Endometrial microvascular endothelial cells (primary cell): Measurements from ENCODE around the gene APPL1. TPM values are rescaled to one million over a fixed set of nuclear protein-coding genes. Genes with fewer than 3 reads are reported as not detected.

Experiments
- in situ Hi-C: cut with HindIII; loops from 2 replicates; pipeline ENCODE4 v1.10.0; 2017; ENCODE audit warnings: low sequenced_read_pairs, low pct_unique_long_range_greater_than_20kb; ENCODE audit errors: inconsistent ontology term
- total RNA-seq: library from RNA; depleted of rRNA; stranded (reverse); fragments of >200 nt; gene quantifications from one replicate; pipeline ENCODE4 v1.2.3, GENCODE V29; 2015; ENCODE audit errors: inconsistent ontology term

Gene APPL1, protein sequence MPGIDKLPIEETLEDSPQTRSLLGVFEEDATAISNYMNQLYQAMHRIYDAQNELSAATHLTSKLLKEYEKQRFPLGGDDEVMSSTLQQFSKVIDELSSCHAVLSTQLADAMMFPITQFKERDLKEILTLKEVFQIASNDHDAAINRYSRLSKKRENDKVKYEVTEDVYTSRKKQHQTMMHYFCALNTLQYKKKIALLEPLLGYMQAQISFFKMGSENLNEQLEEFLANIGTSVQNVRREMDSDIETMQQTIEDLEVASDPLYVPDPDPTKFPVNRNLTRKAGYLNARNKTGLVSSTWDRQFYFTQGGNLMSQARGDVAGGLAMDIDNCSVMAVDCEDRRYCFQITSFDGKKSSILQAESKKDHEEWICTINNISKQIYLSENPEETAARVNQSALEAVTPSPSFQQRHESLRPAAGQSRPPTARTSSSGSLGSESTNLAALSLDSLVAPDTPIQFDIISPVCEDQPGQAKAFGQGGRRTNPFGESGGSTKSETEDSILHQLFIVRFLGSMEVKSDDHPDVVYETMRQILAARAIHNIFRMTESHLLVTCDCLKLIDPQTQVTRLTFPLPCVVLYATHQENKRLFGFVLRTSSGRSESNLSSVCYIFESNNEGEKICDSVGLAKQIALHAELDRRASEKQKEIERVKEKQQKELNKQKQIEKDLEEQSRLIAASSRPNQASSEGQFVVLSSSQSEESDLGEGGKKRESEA
- 31.9 TPM for total RNA-seq

DNA sequence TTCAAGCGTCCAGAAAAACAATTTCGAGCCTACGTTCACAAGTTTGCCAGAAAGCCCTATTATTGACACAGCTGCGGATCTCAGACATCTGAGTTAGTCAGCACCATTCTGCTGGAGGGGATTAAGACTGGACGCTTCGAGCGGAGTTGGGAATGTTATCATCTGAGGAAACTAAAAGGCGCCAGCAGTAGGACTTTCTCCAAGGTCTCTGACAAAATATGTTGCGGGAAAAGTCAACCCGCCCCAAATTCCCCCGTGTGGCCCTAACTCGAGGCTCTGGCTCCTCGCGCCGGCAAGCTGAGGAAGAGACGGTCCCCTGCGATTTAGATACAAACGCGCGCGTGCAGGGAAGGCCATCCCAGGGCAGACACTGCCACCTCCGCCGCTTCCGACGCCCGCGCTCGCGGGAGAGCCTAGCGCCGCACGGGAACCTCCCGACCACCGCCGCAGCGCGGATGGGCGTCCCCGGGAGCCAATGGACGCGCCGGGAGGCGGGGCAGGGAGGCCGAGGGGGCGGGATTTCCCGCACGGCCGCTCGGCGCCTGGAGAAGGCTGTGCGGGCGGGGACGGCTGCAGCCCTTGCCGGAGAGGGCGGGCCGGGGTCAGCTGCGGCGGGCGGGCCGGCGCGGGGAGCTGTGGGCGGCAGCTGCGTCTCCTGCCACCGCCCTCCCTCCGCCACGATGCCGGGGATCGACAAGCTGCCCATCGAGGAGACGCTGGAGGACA, at the start of gene APPL1:
TSS of gene APPL1 (plus strand) at position 526 of the 726 bp plus-strand sequence. CDS start at position 681, 155 bp downstream.
- in situ Hi-C loops: no loop called here

DNA sequence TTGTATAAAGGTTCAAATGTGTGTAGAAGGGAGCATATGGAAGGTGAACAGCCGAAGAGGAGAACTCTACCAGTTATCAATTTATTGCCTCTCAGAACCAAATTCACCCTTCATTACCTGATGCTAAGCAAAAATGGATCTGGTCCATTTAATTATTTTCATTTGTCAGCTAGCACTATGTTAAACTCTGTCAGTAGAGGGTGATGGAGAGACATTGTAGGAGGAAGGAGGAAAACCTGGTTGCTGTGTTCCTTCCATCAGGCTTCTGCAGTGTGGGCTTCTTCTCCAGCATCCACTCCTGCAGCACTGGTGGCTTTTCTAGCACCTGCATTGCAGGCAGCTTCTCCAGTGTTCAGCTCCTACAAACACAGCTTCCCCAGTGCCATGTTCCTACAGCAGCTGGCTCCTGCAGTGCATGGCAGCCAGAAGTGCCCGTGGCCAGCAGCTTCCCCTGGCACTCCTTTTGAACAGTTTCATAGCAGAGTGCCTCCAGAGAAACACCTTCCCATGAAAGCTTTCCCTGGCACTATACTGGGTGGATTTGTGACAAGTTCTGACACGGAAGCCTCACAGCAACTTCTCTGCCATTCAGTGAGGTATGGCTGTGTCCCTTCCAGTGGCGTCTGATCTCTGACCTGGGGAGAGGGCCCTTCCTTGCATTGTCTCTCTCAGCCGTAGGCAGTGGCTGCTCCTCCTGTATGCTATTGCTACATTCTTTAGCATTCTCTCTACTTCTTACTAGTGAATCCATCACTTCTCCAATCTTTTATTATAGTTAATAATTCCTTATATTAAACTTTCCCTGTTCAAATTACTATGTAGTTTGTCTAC, 47.7 kb upstream of the APPL1 start:
- in situ Hi-C loops: no loop called here

DNA sequence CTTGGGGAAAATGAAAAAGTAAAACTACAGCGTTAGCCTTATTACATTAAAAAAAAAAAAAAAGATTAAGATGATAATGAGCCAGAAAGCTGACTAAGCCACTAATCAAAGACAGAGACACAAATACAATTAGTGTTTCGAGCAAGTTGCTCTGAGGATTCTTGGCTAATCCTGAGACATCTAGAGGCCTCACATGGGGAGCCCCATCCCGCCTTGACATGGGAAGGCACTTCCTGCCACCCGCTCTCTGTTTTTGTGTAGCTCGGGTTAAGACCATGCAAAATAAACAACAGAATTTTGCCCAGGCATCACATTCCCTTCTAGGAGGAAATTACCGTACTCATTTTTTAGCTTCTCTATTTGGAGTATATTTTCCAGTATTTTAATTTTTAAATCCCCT, 43.0 kb upstream of the APPL1 start:
- in situ Hi-C loops: no loop called here

DNA sequence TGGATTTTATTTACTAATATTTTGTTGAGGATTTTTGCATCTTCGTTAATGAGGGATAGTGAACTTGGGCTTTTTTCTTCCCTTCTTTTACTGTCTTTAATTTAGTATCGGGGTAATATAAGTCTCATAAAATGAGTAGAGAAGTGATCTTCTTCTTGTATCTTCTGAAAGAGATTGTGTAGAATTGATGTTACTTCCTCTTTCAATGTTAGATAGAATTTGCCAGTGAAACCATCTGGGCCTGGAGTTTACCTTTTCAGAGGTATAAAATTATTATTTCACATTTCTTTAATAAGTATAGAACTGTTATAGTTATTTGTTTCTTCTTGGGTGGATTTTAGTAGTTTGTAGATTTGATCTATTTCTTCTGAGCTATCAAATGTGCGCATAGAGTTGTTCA, 35.5 kb upstream of the APPL1 start:
- in situ Hi-C loops: no loop called here

DNA sequence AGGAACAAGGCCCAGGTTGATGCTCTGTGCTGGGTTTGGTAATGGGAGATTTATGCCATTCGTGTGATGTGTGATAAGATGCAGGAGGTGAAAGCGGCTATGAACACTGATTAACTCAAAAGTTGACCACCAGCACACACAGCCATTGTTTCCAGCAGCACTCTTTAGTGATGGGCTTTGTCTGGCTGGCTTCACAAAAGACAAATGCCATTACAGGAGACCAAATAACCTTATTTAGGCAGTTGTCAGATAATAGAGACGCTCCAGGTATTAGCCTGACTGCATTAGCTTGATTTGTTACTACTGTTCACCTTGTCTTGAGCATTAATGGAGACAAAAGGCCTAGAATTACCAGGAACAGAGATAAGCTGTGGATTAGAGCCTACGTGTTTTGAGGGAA, 32.9 kb upstream of the APPL1 start:
- in situ Hi-C loops: no loop called here

DNA sequence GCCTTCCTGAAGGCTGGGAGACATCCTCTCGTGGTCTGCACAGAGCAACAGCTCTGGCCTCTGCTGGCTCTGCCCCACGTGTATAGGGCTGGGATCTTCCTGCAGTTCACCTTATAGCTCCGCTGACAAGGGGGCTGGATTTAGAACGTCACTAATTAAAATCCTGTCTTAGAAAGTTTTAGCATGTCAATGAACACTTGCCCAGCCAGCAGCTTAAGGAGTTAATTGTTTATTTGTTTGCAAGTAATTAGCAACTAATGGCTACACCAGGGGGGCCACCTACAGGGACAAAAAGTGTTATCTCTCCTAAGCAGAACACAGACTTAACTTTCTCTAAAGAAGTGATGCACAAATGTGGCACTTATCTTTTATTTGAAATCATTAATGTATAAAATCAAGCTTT, 27.6 kb upstream of the APPL1 start, which contains the start of gene HESX1:
TSS of gene HESX1 (minus strand) at position 84 of the 403 bp plus-strand sequence. CDS start at position 24, 60 bp downstream.
- in situ Hi-C loops: no loop called here

DNA sequence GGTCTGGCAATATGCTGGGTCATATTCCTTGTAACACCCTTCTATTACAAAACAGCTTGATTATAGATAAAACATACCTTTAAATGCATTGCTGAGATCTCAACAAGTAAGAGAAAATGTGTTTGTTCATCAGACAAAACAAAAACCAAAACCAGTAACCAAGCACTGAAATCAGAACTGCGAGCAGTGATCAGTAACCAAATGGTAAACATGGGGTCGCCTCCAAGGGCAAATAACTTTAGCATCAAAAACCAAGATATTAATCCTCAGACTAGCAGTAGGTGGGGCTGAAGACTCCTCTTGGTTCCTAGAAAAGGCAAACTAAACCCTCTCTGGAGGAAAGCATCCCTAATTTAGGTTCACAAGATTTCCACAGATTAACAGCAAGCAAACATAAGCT, 21.1 kb upstream of the APPL1 start:
- in situ Hi-C loops: no loop called here

DNA sequence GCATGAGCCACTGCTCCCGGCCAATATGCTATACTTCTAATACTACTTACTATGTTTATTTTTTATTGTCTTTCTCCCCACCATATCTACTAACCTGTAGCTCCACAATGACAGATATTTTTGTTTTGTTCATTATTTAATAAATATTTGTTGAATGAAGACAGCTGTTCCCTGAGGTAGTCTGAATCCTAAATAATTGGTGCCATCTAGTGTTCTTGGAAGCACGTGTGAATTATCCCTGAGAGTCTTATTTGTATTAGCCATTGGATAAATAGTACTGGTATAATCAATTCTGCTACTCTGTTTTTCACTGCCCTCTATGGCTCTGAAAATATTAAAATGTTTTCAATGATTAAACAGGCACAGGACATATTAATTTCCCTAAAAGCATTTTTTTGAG, 5.6 kb upstream of the APPL1 start:
- in situ Hi-C loops: no loop called here

DNA sequence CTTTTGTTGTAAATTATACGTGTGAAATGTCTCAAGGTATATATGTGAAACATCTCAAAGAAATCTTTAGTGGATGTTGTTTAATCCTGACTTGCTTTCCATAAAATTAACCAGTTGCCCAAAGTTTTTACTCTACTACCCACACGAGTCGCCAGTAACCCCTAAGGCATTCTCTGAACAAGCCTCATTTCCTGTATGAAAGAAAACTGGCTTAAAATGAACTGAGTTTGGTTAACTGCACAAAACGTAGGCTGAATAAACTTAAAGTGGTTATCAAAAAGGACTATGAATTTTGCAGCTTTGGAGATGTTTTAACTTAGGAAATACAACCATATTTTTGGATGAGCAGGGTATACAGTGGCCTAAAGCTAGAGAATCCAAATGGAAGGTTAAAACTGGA, 2.7 kb upstream of the APPL1 start:
- in situ Hi-C loops: no loop called here

DNA sequence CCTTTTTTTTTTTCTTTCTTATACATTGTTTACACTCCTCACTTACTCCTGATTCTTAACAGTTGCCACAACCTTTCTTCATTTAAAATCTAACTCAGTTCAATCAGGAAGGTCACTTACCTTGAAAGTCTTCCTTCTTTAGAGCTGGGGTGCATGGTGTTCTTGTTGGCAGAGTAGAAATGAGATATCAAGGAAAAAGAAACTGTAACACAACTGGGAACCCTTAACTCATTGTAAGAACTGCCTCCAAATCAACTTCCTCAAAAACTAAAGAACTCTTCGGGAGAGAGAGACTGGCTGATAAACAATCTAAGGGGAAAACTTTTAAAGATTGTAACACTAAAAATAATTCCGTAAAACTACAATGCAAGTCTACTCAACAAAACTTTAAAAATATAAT, 1.4 kb upstream of the APPL1 start:
- in situ Hi-C loops: no loop called here

DNA sequence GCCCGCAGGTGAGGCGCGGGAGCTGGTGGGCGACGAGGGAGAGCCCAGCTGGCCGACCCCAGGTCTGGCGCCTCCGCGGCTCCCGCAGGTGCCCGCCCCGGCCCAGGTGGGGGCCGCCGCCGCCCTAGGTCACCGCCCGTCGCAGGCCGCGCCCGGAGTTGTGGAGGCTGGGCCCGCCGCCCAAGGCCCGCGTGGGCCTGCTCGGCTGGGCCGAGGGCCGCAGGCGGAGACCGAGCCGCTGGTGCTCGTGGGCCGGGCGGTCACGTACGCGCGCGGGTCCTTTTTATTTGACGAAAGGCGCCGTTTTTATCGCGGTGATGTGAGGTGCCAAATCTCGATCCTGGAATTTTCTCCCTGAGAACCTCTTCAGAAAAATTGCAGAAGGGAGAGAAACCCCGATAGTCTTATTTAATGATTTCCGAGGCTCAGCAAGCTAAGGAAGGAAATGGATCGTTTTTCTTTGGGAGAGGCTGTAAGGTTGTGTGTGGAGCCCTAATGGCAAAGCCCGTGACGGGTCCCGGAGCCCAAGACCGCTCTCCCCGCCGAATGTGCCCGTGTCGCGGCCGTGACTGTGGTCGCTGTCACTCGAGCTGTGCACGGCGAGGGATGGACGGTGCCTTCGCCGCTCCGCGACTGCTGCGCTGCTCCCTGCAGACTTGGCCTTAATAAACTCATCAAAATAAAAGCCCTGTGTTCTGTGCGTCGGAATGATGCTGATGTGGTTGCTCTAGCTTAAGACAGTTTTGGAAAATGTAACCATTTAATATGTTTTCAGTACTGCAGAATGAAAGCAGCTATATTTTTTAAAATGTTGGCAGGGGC, 612 bp downstream of the APPL1 start:
- in situ Hi-C loops: no loop called here

DNA sequence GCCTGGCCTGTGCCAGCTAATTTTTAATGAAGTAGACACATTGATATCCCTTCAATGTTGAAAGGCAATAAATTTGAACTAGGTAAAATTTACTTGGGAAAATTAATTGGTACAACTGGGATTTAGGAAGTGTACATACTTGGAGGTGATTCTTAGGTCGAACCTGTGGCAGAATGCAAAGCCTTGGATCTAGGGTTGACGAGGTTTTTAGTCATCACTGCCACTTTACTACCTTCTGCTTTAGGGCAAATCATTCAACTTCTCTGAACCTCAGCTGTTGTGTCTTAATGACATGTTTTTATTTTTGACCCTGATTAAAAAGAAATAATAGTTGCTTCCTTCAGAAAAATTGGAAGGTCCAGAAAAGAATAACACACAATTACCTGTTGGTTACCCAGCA, 2.5 kb downstream of the APPL1 start:
- in situ Hi-C loops: no loop called here

DNA sequence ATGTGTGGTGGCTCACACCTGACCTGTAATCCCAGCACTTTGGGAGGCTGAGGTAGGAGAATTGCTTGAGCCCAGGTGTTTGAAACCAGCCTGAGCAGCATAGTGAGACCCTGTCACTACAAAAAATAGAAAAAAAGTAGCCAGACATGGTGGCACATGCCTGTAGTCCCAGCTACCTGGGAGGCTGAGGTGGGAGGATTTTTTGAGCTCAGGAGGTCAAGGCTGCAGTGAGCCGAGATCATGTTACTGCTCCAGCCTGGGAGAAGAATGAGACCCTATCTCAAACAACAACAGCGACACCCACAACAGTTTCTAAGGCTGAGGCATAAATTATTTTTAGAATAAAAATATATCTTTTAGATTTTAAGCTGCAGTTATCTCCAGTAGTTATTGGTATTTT, 6.3 kb downstream of the APPL1 start:
- in situ Hi-C loops: no loop called here

DNA sequence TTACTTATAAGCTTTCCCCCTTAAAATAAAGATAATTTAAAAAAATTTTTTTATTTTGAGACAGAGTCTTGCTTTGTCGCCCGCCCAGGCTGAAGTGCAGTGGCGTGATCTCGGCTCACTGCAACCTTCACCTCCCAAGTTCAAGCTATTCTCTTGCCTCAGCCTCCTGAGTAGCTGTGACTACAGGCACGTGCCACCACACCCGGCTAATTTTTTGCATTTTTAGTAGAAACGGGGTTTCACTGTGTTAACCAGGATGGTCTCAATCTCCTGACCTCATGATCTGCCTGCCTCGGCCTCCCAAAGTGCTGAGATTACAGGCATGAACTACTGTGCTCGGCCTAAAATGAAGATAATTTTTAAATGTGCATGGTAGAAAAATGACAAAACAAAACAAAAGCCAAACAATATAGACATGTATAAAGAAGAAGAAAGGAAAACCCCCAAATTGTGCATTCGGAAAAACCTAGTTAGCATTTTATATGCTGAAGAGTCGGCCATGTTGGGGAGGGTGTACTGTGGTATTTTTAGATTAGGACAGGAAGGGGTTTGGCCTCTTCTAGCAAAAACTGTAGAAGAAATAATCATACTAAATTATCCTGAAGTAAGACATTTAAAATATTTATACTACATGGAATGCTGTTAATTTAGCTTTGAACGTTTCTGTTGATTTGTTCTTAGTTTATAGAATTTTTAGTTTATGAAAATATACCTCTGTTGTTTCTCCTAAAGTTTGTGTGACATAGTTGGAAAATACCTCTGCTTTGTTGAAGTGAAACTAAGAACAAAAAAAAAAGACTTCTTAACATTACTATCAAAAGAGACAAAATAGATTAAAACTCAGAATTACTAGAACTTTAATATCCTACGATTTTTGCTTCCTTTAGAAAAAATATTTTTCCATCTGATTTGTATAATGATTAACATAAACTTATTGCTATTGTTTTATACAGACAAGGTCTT, 7.4 kb downstream of the APPL1 start:
- in situ Hi-C loops: no loop called here

DNA sequence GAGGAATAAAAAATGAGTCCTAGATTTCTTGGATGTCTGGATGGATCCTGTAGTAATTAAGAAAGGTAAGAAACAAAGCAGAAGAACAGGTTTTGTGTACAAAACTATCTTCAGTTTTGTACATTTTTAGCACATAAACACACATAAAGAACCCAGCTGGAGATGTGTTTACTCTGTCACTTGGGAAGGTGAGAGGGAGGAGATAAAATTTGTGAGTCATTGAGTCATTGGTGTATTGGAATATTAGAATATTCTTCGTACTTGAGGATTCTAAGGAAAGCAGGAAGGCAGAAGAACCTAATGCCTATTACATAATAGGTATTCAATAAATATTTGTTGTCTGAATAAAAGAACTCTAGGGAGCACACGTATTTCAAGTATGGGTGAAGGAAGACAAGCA, 17.4 kb downstream of the APPL1 start:
- in situ Hi-C loops: no loop called here

DNA sequence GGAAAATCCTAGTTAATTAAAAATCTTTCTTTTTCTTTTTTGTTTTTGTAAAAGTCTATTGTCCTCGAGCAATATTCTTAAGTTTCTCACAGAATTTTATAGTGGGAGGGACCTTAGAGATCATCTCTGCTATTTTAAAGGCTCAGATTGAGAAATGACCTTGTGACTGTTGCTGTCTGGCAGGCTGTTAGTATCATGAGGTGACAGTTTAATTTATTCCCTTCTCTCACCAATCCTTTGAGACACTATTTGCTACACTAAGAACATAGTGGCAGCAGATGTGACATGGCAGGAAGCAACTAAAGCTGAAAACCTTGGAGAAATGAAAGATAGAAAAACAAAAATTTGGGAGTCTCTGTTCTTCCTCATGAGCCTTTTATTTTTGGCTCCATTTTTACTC, 24.9 kb downstream of the APPL1 start:
- in situ Hi-C loops: no loop called here

DNA sequence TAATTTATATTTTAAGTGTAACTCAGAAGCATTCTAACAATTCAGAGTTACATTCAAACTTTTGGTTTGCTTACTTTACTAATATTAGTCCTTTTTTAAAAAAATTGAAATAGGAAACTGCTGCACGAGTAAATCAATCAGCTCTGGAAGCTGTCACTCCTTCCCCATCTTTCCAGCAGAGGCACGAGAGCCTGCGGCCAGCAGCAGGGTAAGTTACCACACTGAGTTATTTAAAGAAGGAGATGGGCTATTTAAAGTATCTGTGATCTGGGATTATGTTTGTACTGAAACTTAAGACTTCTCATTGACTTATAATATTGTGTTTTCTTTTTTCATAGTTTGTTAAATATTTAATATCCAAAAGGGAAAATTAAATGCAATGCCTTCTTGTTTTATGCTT, 29.3 kb downstream of the APPL1 start:
- in situ Hi-C loops: no loop called here
